GM21528 (cell line): ENCODE data around the gene NDP.

ENCODE experiments used
- ATAC-seq: cut with Tn5 transposase; IDR thresholded peaks from one replicate; pipeline ENCODE4 v1.9.1; 2021; ENCODE audit warnings: mild to moderate bottlenecking, moderate library complexity; ENCODE audit not compliant: unreplicated experiment, low FRiP score

Gene NDP

DNA sequence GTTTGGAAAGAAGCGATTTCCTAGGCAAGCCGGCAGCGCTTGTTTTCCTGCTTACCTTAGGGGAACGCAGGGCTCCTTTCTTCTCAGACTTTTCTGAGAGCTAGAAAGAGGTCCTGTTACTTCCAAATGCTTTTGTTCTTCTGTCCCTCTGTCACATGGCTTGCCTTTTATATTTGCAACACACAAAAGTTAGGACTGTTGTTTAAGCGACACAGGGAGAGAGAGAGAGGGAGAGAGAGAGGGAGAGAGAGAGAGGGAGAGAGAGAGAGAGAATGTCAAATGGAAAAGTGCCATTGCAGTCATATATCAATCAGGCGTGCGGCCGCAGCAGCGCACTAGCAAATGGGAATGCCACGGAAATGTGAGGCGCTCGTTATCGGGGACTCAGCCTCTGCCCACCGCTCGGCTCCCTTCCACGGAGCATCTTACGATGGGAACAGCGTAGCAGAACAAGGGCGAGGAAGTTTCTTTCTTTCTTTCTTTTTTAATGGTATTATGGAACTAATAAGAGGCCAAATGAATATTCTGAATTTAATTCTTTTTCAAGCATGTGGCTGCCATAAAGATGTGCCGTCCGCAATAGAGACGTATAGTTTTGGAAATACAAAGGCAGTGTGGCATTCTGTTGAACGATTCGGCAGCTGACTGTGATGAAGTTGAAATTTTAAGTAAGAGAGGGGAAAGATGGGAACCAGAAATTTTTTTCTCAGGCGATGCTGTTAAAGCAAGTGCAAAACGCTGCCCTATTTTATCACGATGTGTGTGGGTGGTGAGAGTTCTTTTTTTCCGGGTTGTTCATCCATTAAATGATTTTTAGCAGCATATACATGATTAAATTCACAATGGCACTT lies at the start of gene NDP:
Gene NDP (minus strand): TSS at position 142 of the 851 bp plus-strand sequence. CDS start 14,745 bp downstream, outside the sequence.
- ATAC-seq, result no peak

DNA sequence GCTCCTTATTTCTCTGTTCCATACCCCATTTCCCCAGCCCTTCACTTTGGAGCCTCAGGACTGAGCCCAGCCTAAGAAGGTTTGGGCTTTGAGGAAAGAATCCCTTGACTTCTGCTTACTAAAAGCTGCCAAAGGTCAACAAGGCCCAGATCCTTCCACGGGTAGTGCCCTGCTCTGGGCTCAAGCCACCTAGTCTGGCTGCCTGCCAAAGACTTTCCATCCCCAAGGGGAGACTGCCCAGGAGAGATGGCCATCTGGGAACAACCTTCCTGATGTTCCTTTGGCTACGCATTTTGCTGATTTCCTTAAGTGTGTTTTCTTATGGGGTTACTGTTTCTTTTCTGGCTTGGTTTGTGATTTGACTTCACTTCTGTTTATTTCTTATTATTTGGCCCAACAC lies 49.8 kb upstream of the NDP start:
- no peak for ATAC-seq

- ATAC-seq, result no peak
Measured at GRCh38 chrX:44020693-44021092, 47.5 kb upstream of the NDP start.

GRCh38 chrX:44019911-44020310 lies 46.7 kb upstream of the NDP start:
- no peak for ATAC-seq

DNA sequence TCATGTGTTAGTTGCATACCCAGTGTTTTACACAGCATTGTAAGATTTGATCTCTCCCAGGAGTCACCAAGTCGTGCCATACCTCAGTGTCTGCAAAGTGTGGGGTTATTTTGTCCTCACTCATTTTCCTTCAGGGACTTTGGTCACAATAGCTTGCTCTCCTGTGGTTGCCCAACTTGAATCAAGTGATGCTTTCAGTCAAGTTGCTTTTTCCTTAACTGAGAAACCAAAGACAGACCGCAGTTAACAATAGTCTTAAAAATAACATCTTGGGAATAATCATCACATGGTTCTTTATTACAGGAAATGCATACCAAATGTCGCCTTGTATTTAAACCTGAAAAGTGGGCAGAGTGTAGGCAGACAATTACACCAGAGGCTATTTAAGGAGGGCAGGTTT lies 44.5 kb upstream of the NDP start:
- ATAC-seq, result no peak

DNA sequence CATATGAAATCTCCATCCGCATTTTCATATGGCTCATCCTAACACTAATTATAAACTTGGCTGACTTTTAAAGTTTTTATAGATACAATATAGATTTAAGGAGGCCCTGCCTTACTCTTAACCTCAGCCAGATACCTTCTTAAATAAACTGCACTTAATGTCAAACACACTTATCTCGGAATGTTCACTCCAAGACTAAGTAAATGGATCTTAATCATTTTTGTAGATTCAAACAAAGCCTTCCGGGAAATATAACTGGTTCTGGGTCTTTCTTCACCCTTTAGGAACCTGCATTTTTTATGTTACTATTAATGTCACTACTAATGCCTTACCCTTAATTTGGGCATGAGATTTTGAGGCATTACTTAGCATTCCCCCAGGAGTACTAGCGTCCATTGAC lies 43.7 kb upstream of the NDP start:
- no peak for ATAC-seq

DNA sequence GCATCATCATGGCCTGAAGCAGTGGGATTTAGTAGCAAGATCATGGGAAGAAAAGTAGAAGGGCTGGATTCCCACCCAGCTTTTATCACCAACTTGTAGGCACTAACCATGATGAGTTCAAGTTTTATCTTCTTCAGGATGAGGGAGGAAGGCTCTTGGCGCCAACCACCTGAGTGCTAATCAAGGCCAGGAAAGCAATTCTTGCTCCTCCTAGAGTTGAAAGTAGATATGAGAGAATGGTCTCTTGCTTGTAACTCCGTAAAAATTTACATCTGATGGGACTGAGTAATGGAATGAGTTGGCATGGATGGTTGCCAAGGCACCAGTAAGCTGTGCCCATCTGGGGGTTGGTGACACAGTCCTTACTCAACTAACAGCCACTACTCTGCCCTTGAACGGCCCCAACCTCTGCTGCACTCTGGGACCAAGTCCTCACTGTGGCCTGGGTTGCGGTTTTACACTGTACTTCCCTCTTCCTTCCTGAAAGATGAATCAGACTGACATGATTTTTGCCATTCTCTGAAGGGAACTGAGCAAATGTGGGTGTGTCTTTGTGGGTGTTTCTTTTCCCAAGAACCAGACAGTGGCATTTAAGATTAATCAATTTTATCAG lies 39.4 kb upstream of the NDP start:
- no peak for ATAC-seq

- ATAC-seq, result no peak
Measured at GRCh38 chrX:44011506-44011905, 38.3 kb upstream of the NDP start.

- no peak for ATAC-seq
Measured at GRCh38 chrX:44010626-44011025, 37.4 kb upstream of the NDP start.

GRCh38 chrX:44006081-44006480 lies 32.9 kb upstream of the NDP start:
- ATAC-seq, result no peak

GRCh38 chrX:44003975-44004374 lies 30.8 kb upstream of the NDP start:
- no peak for ATAC-seq

GRCh38 chrX:44002567-44002966 lies 29.4 kb upstream of the NDP start:
- ATAC-seq, result no peak

- no peak for ATAC-seq
Measured at GRCh38 chrX:43998374-43998773, 25.2 kb upstream of the NDP start.

DNA sequence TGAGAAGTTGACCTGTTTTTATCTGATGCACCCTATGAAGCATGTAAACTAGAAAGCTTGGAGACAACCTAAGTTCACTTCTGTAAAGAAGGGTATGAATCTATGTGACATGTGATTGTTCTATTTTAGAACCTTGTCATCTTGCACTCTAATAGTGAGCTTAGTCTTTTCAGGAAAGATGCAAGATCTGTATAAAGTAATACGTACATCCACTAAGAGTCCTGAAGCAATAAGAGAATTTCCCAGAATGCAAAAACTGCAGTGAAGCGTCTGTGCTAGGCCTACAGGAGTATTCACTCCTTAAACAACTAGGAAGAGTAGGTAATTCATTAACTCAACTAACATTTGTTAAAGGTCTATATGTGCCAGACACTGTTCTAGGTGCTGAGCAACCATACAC lies 23.3 kb upstream of the NDP start:
- ATAC-seq, result no peak

GRCh38 chrX:43986083-43986482 lies 12.9 kb upstream of the NDP start:
- no peak for ATAC-seq

- no peak for ATAC-seq
Measured at GRCh38 chrX:43985511-43985910, 12.3 kb upstream of the NDP start.

GRCh38 chrX:43978226-43978625 lies 5.0 kb upstream of the NDP start:
- ATAC-seq, result no peak

DNA sequence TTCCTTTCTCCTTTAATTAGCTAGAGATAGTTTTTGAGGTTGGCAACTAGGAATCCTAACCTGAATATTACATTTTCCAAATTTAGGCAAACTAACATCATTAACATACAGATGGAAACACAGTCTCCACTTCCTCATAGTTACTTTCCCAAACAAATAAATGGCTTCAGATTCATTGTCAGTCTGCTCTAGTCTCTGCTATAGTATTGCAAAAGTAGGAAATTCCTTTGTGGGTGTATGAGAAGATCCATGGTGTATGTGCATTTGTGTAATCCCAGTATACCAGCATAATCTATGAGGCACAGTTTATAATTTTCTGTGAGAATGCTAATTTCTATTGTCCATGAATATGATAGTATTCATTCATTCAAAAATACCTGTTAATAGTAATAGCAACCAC lies 3.0 kb upstream of the NDP start:
- no peak for ATAC-seq

DNA sequence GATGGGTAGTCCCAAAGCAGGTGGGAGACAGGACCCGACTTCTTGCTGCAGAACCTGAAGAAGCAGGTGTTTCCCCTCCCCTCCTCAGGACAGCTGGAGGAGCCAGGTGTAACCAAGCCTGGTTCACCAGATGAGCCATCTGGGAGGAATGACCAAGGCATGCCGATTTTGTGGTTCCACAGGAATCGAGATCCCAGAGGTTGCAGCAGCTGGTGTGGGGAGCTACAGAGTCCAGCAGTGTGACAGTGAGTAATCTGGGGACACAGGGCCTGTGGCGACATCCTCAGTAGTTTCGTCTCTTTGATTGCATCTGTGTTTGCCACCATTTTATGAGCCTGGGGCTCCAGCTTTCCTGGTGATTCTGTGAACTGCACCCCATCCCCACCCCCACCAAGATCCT lies 2.6 kb upstream of the NDP start:
- ATAC-seq, result no peak

- no peak for ATAC-seq
Measured at GRCh38 chrX:43974741-43975465, 1.7 kb upstream of the NDP start.

DNA sequence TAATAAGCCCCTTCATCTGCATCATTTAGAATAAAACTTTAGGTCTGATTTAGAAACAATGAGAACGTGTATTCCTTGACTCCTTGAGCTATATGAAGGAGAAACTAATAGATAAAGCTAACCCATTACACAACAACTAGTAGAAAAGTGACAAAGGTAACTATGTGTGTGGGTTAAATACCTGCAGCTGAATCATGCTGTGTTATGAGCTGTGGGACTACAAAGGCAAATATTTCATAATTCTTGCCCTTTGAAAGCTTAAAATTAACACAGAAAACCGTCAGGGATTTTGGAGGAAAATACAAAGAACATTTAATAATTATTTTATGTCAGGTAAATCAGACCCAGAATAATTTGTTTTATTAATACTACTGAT lies 898 bp upstream of the NDP start:
- ATAC-seq, result no peak
